GM12873 (cell line): Measurements from ENCODE around the gene GLP2R.

Experiments
- TF ChIP-seq, protein P1 (sequence below): IDR thresholded peaks from 2 replicates; pipeline ENCODE4 v1.5.1; 2012; ENCODE audit warnings: low read depth, mild to moderate bottlenecking, moderate library complexity, low read length, control low read depth; ENCODE audit not compliant: insufficient read depth; ENCODE audit errors: missing control alignments

Gene GLP2R

DNA sequence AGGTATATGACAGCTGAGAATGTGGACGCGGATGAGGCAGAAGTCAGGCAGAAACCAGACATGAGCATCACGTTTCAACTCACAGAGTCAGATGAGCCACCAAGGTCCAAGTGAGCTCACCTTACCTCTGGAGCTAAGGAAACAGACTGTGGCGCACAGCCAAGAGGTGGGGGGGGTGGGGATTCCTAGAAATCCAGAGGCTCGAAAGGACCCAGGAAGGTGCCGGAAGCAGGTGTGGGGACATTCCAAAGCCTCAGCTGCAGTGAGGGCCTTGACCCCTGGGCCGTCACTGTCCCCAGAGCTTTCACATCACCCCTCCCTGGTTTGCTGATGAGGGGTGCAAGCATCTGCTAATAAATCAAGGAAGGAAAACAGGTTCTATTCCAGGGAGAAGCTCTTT lies 108.6 kb downstream of the GLP2R start:
- TF ChIP-seq, protein P1, sequence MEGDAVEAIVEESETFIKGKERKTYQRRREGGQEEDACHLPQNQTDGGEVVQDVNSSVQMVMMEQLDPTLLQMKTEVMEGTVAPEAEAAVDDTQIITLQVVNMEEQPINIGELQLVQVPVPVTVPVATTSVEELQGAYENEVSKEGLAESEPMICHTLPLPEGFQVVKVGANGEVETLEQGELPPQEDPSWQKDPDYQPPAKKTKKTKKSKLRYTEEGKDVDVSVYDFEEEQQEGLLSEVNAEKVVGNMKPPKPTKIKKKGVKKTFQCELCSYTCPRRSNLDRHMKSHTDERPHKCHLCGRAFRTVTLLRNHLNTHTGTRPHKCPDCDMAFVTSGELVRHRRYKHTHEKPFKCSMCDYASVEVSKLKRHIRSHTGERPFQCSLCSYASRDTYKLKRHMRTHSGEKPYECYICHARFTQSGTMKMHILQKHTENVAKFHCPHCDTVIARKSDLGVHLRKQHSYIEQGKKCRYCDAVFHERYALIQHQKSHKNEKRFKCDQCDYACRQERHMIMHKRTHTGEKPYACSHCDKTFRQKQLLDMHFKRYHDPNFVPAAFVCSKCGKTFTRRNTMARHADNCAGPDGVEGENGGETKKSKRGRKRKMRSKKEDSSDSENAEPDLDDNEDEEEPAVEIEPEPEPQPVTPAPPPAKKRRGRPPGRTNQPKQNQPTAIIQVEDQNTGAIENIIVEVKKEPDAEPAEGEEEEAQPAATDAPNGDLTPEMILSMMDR = no peak

DNA sequence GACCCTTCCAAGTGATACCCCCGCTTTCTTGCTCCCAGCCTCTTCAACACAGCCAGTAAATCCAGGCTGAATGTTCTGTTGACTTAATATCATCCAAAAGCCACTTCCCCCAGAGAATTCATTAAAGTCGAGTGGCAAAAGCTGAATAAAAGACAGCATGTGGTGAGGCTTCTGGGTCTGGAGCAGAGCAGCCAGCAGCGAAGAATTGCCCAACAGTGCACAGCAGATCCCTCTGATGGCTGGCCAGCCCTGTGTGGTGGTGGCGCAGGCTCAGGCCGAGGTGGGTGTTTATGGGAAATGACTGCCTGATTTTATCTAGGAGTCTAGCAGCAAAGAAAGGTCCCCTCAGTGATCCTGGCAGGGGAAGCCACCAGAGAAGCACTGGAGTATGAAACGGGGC lies 109.7 kb downstream of the GLP2R start:
- TF ChIP-seq, protein P1 = no peak

DNA sequence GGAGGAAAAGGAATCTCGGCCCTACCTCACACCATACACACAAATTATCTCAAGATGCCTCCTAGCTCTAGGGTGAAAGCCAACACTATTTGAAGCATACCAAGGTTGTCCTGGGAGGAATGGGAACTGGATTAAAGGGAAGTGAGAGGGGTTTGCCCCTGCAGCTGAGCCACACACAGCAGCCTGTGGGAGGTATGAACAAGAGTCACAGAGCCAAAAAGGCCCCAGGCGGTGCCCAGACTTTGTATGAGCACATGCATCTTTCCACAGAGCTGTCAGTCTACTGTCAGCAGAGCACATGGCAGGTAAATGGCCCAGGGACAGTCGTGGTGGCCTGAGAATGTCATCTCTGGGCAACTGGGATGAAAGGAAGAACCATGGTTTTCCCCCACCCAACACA lies 110.4 kb downstream of the GLP2R start:
- TF ChIP-seq, protein P1 = no peak

DNA sequence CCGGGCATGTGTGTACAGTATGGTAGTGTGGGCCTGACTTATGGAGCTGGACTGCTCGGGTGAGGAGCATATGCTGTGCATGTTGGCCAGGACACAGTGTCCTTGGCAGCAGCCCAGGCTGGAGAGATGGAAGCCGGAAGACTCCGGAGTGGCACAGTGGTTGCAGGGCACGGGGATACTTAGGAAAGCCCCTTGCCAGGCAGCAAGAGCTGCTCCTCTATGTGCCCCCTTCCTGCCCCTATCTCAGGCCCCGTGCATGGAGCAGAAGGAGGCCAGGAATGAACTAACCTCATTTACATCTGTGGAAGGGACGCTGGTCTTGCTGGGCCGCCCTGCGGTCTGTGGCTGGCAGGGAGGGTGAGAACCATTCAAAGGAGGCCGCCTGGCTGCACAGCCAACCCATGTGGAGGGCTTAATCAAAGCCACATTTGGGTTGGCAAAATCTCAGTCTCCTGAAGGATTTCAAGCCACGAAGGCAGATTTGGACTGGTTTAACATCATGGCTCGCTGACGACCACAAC lies 111.6 kb downstream of the GLP2R start:
- TF ChIP-seq, protein P1 = no peak

DNA sequence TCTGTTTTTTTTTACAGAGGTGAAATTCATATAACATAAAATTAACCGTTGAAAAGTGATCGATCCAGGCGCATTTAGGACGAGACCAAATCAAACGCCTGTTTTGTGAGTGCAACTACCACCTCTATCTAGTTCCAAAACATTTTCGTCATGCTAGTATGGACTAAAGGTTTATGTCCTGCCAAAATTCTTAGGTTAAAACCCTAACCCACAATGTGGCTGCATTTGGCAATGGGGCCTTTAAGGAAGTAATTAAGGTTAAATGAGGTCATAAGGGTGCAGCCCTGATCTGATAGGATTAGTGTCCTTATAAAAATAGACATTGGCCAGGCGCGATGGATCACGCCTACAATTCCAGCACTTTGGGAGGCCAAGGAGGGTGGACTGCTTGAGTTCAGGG lies 112.2 kb downstream of the GLP2R start:
- TF ChIP-seq, protein P1 = no peak

DNA sequence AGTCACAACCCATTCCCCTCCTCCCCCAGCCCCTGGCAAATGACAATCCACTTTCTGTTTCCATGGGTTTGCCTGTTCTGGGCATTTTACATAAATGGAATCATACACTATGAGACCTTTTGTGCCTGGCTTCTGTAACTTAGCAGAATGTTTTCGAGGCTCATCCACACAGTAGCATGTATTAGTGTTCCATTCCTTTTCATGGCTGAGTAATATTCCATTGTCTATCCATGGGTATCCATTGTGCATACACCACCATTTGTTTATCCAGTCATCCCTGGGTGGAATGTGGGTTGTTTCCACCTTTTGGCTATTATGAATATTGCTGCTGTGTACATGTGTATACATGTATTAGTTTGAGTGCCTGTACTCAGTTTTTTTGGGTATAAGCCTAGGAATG lies 113.0 kb downstream of the GLP2R start:
- TF ChIP-seq, protein P1 = no peak

DNA sequence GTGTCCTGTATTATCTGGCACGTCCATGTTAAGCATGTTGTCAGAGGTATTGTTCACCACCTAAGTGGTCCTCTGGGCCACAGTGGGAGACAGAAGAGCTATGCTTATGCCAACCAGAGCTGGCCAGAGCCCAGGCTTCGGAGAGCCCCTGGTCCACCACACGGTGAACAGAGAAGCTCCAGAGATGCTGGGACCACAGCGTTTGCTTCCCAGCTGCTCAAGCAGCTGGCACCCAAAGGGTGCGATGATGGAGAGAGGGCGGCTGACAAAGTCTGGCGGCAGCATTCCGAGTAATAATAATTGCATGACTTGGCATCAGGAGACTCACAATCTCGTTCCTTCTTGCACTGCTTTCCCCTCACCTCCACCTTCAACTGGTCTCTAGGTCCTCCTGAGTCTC lies 115.1 kb downstream of the GLP2R start:
- TF ChIP-seq, protein P1 = no peak
